HG03575 (cell line): Measurements from ENCODE around the gene CELF4.

ENCODE experiments used
- ATAC-seq: cut with Tn5 transposase; IDR thresholded peaks from one replicate; pipeline ENCODE4 v1.9.1; 2021; ENCODE audit not compliant: unreplicated experiment, insufficient number of reproducible peaks, low FRiP score; ENCODE audit errors: extremely low read depth

CELF4 gene

GRCh38 chr18:37565101-37565976 lies at the start of gene CELF4:
TSS of gene CELF4 (minus strand) at chr18:37565798.
- no peak for ATAC-seq

- no peak for ATAC-seq
Observed at GRCh38 chr18:37613253-37613565, 47.6 kb upstream of the CELF4 start.

GRCh38 chr18:37612524-37613252 lies 47.1 kb upstream of the CELF4 start:
- ATAC-seq, result no peak

GRCh38 chr18:37611614-37612279 lies 46.1 kb upstream of the CELF4 start:
- ATAC-seq, result no peak

GRCh38 chr18:37608876-37609275 lies 43.3 kb upstream of the CELF4 start:
- no peak for ATAC-seq

DNA sequence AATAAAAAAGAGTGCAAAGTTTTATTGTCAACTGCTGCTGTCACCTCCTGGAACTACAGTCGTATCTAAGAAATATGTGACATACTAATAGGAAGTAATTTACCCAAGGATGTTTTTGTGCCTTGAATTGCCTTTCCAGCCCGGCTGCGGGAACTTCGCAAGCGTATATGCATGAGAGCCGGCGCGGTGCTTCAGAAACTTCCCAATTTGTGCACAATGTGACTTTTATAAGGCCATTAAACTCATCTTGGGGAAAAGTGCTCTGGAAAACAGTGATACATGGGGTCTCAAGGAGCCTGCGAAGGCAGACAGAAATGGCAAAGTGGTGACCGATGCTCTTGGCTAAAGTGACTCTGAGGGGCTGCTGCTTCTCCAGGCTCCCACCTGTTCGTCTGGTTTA lies 41.7 kb upstream of the CELF4 start:
- ATAC-seq, result no peak

DNA sequence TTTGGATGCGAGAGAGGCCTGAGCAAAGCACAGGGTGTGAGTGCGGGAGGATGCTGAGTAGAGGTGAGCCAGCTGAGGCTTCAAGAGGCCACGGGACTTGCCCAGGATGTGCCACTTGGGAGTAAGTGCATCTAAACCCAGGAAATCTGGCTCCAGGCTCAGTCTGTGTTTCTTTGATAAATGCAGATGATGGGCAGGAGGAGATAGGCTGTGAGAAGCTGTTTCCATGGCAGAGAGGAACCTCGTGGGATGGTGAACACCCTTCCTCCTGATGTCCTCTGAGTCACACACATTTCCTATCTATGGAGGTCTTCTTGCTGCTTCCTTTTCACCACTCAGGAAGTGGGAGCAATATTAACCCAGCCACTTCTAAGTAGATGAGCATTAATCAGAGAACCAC lies 38.4 kb upstream of the CELF4 start:
- no peak for ATAC-seq

GRCh38 chr18:37598966-37599896 lies 33.6 kb upstream of the CELF4 start:
- ATAC-seq, result no peak

GRCh38 chr18:37598396-37598795 lies 32.8 kb upstream of the CELF4 start:
- ATAC-seq, result no peak

- ATAC-seq, result no peak
Observed at GRCh38 chr18:37590346-37590745, 24.7 kb upstream of the CELF4 start.

DNA sequence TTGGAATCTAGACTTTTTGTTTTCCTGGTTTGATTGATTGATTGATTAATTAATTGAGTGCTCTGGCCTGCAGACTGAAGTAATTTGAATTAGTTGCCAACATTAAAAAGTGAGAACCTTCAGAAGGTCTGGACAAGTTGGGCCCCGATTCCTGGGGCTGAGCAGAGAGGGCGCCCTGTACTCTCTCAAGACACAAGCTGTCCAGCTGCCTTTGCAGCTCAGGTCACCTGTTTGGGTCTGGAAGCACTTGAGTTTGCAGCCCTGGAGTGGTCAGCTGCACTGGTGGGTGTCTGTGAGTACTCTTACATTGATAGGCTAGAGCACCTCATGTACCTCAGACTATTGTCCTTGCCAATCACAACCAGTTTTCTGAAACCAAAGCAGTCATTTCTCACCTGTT lies 22.7 kb upstream of the CELF4 start:
- ATAC-seq, result no peak

GRCh38 chr18:37586656-37587225 lies 21.1 kb upstream of the CELF4 start:
- ATAC-seq, result no peak

DNA sequence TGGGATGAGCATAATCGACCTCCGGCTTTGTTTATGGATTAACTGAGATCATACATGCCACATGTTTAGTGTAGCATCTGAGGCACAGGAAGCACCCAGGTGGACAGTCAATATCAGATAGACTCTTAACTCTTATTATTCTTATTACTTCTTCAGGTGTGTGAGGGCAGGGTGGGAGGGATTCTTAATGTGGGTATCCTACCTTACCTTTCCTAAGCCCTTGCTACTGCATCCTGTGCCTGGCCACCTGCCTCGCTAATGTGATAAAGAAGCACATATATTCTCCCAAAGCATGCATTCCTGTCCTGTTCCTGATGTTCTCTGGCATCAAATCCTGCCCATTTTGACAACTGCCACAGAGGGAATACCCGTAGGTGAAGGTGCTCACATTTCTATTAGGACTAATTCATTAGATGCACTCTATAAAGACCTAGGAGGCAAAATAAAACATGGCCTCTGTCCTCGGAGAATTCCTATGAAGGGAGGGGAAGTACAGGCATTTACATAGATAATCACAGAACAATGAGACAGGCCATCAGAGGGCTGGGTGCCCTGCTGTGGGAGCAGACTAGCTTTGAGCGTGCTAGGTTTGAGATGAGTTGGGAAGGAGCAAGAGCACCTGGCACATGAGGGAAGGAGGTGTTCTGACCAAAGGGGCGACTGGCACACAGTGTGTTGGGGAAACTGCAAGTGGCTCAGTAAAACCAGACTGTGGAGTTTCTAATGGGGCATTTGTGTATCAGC lies 19.5 kb upstream of the CELF4 start:
- no peak for ATAC-seq

GRCh38 chr18:37584217-37584616 lies 18.6 kb upstream of the CELF4 start:
- no peak for ATAC-seq

- ATAC-seq, result no peak
Observed at GRCh38 chr18:37582261-37582660, 16.7 kb upstream of the CELF4 start.

GRCh38 chr18:37578886-37579513 lies 13.4 kb upstream of the CELF4 start:
- no peak for ATAC-seq

- no peak for ATAC-seq
Observed at GRCh38 chr18:37578182-37578678, 12.6 kb upstream of the CELF4 start.
